HG03095 (cell line): ENCODE measurements around the gene RGPD8.

Source experiments
- ATAC-seq: cut with Tn5 transposase; IDR thresholded peaks from one replicate; pipeline ENCODE4 v1.9.1; 2021; ENCODE audit warnings: moderate library complexity; ENCODE audit not compliant: unreplicated experiment

The RGPD8 gene

GRCh38 chr2:112335600-112335999 lies 97.8 kb downstream of the RGPD8 start:
- ATAC-seq, result no peak

GRCh38 chr2:112332123-112332696 lies 101.2 kb downstream of the RGPD8 start:
- ATAC-seq, result no peak

GRCh38 chr2:112322919-112323318 lies 110.5 kb downstream of the RGPD8 start:
- no peak for ATAC-seq

- no peak for ATAC-seq
Measured at GRCh38 chr2:112321375-112322320, 111.8 kb downstream of the RGPD8 start.
